Measurements from ENCODE around the gene AUTS2. TPM values are rescaled to one million over a fixed set of nuclear protein-coding genes. Genes with fewer than 3 reads are reported as not detected.

AUTS2 gene
- total RNA-seq, 1 experiment from 2014 or later = 38.5 TPM

GRCh38 chr7:69651101-69651590, 52.9 kb downstream of the AUTS2 start:
- Histone ChIP-seq H3K4me2 (ENCODE audit: low read depth, low read length, poor library complexity, severe bottlenecking) (no peak overlapping the region), H2AFZ (ENCODE audit: low read length) (no peak overlapping the region), H4K20me1 (ENCODE audit: insufficient read depth, low read depth, low read length) (peaks cover 23% of the 10 kb centered on the region; the same call in 1 of the 2 replicates), H3K4me1 (ENCODE audit: low read length) (peaks cover 29% of the 10 kb centered on the region), H3K27me3 (ENCODE audit: low read length) (no peaks in the 10 kb centered on the region), H3K79me2 (ENCODE audit: low read length) (no peaks in the 10 kb centered on the region), H3K9me3 (ENCODE audit: low read length) (no peaks in the 10 kb centered on the region), H3K9me2 (replicated peaks; ENCODE audit: insufficient read depth, low read length) (no peaks in the 10 kb centered on the region), H3K4me3 (ENCODE audit: low read length) (no peak overlapping the region), H3K27ac (ENCODE audit: low read length) (no peak overlapping the region), H3K36me3 (ENCODE audit: insufficient read depth, low read length) (no peaks in the 10 kb centered on the region), H3K9ac (ENCODE audit: low read length) (no peak overlapping the region)
- no peak for DNase-seq

GRCh38 chr7:69652947-69653701, 54.8 kb downstream of the AUTS2 start:
- Histone ChIP-seq H3K9me2 (replicated peaks; ENCODE audit: insufficient read depth, low read length) (no peaks in the 10 kb centered on the region), H3K9me3 (ENCODE audit: low read length) (no peaks in the 10 kb centered on the region), H3K4me1 (ENCODE audit: low read length) (peaks cover 29% of the 10 kb centered on the region), H3K4me2 (ENCODE audit: low read depth, low read length, poor library complexity, severe bottlenecking) (no peak overlapping the region), H4K20me1 (ENCODE audit: insufficient read depth, low read depth, low read length) (peaks cover 29% of the 10 kb centered on the region), H2AFZ (ENCODE audit: low read length) (no peak overlapping the region), H3K9ac (ENCODE audit: low read length) (no peak overlapping the region), H3K79me2 (ENCODE audit: low read length) (no peaks in the 10 kb centered on the region), H3K36me3 (ENCODE audit: insufficient read depth, low read length) (no peaks in the 10 kb centered on the region), H3K27me3 (ENCODE audit: low read length) (no peaks in the 10 kb centered on the region), H3K27ac (ENCODE audit: low read length) (no peak overlapping the region), H3K4me3 (ENCODE audit: low read length) (no peak overlapping the region)
- DNase-seq = no peak

GRCh38 chr7:69653806-69654205, 55.5 kb downstream of the AUTS2 start:
- H3K9me3 ChIP-seq (ENCODE audit: low read length) = no peaks in the 10 kb centered on the region
- H3K4me1 ChIP-seq (ENCODE audit: low read length) = peaks cover 29% of the 10 kb centered on the region
- no peak overlapping the region for H2AFZ ChIP-seq (ENCODE audit: low read length)
- no peaks in the 10 kb centered on the region for H3K36me3 ChIP-seq (ENCODE audit: insufficient read depth, low read length)
- no peak for DNase-seq
- peaks cover 22% of the 10 kb centered on the region for H4K20me1 ChIP-seq (ENCODE audit: insufficient read depth, low read depth, low read length)
- H3K9ac ChIP-seq (ENCODE audit: low read length) = no peak overlapping the region
- H3K27me3 ChIP-seq (ENCODE audit: low read length) = no peaks in the 10 kb centered on the region
- no peaks in the 10 kb centered on the region for H3K79me2 ChIP-seq (ENCODE audit: low read length)
- H3K9me2 ChIP-seq (replicated peaks; ENCODE audit: insufficient read depth, low read length) = no peaks in the 10 kb centered on the region
- H3K4me3 ChIP-seq (ENCODE audit: low read length) = no peak overlapping the region
- H3K27ac ChIP-seq (ENCODE audit: low read length) = no peak overlapping the region
- H3K4me2 ChIP-seq (ENCODE audit: low read depth, low read length, poor library complexity, severe bottlenecking) = no peak overlapping the region

GRCh38 chr7:69654381-69654780, 56.1 kb downstream of the AUTS2 start:
- DNase-seq = no peak
- H3K27me3 ChIP-seq (ENCODE audit: low read length) = no peaks in the 10 kb centered on the region
- H3K9me2 ChIP-seq (replicated peaks; ENCODE audit: insufficient read depth, low read length) = no peaks in the 10 kb centered on the region
- peaks cover 29% of the 10 kb centered on the region for H3K4me1 ChIP-seq (ENCODE audit: low read length)
- H3K36me3 ChIP-seq (ENCODE audit: insufficient read depth, low read length) = no peaks in the 10 kb centered on the region
- H3K27ac ChIP-seq (ENCODE audit: low read length) = no peak overlapping the region
- H3K4me2 ChIP-seq (ENCODE audit: low read depth, low read length, poor library complexity, severe bottlenecking) = no peak overlapping the region
- H3K4me3 ChIP-seq (ENCODE audit: low read length) = no peak overlapping the region
- peaks cover 22% of the 10 kb centered on the region for H4K20me1 ChIP-seq (ENCODE audit: insufficient read depth, low read depth, low read length)
- H3K9ac ChIP-seq (ENCODE audit: low read length) = no peak overlapping the region
- H2AFZ ChIP-seq (ENCODE audit: low read length) = no peak overlapping the region
- H3K9me3 ChIP-seq (ENCODE audit: low read length) = no peaks in the 10 kb centered on the region
- no peaks in the 10 kb centered on the region for H3K79me2 ChIP-seq (ENCODE audit: low read length)

- DNase-seq = no peak
- H3K4me1 ChIP-seq (ENCODE audit: low read length) = peaks cover 34% of the 10 kb centered on the region
- no peak overlapping the region for H3K4me3 ChIP-seq (ENCODE audit: low read length)
- H3K36me3 ChIP-seq (ENCODE audit: insufficient read depth, low read length) = no peaks in the 10 kb centered on the region
- no peaks in the 10 kb centered on the region for H3K9me2 ChIP-seq (replicated peaks; ENCODE audit: insufficient read depth, low read length)
- H3K27me3 ChIP-seq (ENCODE audit: low read length) = no peaks in the 10 kb centered on the region
- no peak overlapping the region for H3K27ac ChIP-seq (ENCODE audit: low read length)
- H3K4me2 ChIP-seq (ENCODE audit: low read depth, low read length, poor library complexity, severe bottlenecking) = no peak overlapping the region
- H3K79me2 ChIP-seq (ENCODE audit: low read length) = no peaks in the 10 kb centered on the region
- H3K9ac ChIP-seq (ENCODE audit: low read length) = no peak overlapping the region
- H4K20me1 ChIP-seq (ENCODE audit: insufficient read depth, low read depth, low read length) = peaks cover 22% of the 10 kb centered on the region
- H3K9me3 ChIP-seq (ENCODE audit: low read length) = no peaks in the 10 kb centered on the region
- H2AFZ ChIP-seq (ENCODE audit: low read length) = no peak overlapping the region
These were observed 56.8 kb downstream of the AUTS2 start for GRCh38 chr7:69654849-69655707.

GRCh38 chr7:69656077-69656476, 57.8 kb downstream of the AUTS2 start:
- H4K20me1 ChIP-seq (ENCODE audit: insufficient read depth, low read depth, low read length) = peaks cover 26% of the 10 kb centered on the region
- peaks cover 34% of the 10 kb centered on the region for H3K4me1 ChIP-seq (ENCODE audit: low read length)
- H3K9me2 ChIP-seq (replicated peaks; ENCODE audit: insufficient read depth, low read length) = no peaks in the 10 kb centered on the region
- H3K9ac ChIP-seq (ENCODE audit: low read length) = no peak overlapping the region
- H3K4me3 ChIP-seq (ENCODE audit: low read length) = no peak overlapping the region
- no peak overlapping the region for H3K27ac ChIP-seq (ENCODE audit: low read length)
- DNase-seq = no peak
- no peaks in the 10 kb centered on the region for H3K36me3 ChIP-seq (ENCODE audit: insufficient read depth, low read length)
- no peaks in the 10 kb centered on the region for H3K27me3 ChIP-seq (ENCODE audit: low read length)
- H3K4me2 ChIP-seq (ENCODE audit: low read depth, low read length, poor library complexity, severe bottlenecking) = no peak overlapping the region
- H3K9me3 ChIP-seq (ENCODE audit: low read length) = no peaks in the 10 kb centered on the region
- H2AFZ ChIP-seq (ENCODE audit: low read length) = no peak overlapping the region
- H3K79me2 ChIP-seq (ENCODE audit: low read length) = no peaks in the 10 kb centered on the region

- no peaks in the 10 kb centered on the region for H3K79me2 ChIP-seq (ENCODE audit: low read length)
- no peaks in the 10 kb centered on the region; the same call in 1 of the 2 replicates for H3K27me3 ChIP-seq (ENCODE audit: low read length)
- H2AFZ ChIP-seq (ENCODE audit: low read length) = no peak overlapping the region
- no peak overlapping the region for H3K9ac ChIP-seq (ENCODE audit: low read length)
- H3K4me3 ChIP-seq (ENCODE audit: low read length) = no peak overlapping the region
- no peaks in the 10 kb centered on the region for H3K9me2 ChIP-seq (replicated peaks; ENCODE audit: insufficient read depth, low read length)
- no peaks in the 10 kb centered on the region for H3K36me3 ChIP-seq (ENCODE audit: insufficient read depth, low read length)
- peaks cover 34% of the 10 kb centered on the region for H3K4me1 ChIP-seq (ENCODE audit: low read length)
- H3K9me3 ChIP-seq (ENCODE audit: low read length) = no peaks in the 10 kb centered on the region
- no peak overlapping the region for H3K27ac ChIP-seq (ENCODE audit: low read length)
- no peak overlapping the region for H3K4me2 ChIP-seq (ENCODE audit: low read depth, low read length, poor library complexity, severe bottlenecking)
- no peak for DNase-seq
- peaks cover 33% of the 10 kb centered on the region for H4K20me1 ChIP-seq (ENCODE audit: insufficient read depth, low read depth, low read length)
These were observed 58.6 kb downstream of the AUTS2 start for GRCh38 chr7:69656890-69657289.

GRCh38 chr7:69657331-69657730, 59.1 kb downstream of the AUTS2 start:
- Histone ChIP-seq H2AFZ (ENCODE audit: low read length) (no peak overlapping the region), H3K27me3 (ENCODE audit: low read length) (no peaks in the 10 kb centered on the region; the same call in 1 of the 2 replicates), H3K79me2 (ENCODE audit: low read length) (no peaks in the 10 kb centered on the region), H3K27ac (ENCODE audit: low read length) (no peak overlapping the region), H3K9me3 (ENCODE audit: low read length) (no peaks in the 10 kb centered on the region), H3K4me3 (ENCODE audit: low read length) (no peak overlapping the region), H3K9ac (ENCODE audit: low read length) (no peak overlapping the region), H3K9me2 (replicated peaks; ENCODE audit: insufficient read depth, low read length) (no peaks in the 10 kb centered on the region), H4K20me1 (ENCODE audit: insufficient read depth, low read depth, low read length) (peaks cover 37% of the 10 kb centered on the region), H3K36me3 (ENCODE audit: insufficient read depth, low read length) (no peaks in the 10 kb centered on the region), H3K4me2 (ENCODE audit: low read depth, low read length, poor library complexity, severe bottlenecking) (no peak overlapping the region), H3K4me1 (ENCODE audit: low read length) (peaks cover 34% of the 10 kb centered on the region)
- DNase-seq = no peak

Measured in Karpas-422 (cell line).